ENCODE data around the gene NRP1. TPM values are rescaled to one million over a fixed set of nuclear protein-coding genes. Genes with fewer than 3 reads are reported as not detected.
"Not testable (repeated sequence)": the region's sequence is repeated elsewhere in the genome, so short reads cannot be mapped to it uniquely, and the experiment has no call there.

Gene NRP1
- 0.04 TPM for polyA plus RNA-seq (2013)

DNA sequence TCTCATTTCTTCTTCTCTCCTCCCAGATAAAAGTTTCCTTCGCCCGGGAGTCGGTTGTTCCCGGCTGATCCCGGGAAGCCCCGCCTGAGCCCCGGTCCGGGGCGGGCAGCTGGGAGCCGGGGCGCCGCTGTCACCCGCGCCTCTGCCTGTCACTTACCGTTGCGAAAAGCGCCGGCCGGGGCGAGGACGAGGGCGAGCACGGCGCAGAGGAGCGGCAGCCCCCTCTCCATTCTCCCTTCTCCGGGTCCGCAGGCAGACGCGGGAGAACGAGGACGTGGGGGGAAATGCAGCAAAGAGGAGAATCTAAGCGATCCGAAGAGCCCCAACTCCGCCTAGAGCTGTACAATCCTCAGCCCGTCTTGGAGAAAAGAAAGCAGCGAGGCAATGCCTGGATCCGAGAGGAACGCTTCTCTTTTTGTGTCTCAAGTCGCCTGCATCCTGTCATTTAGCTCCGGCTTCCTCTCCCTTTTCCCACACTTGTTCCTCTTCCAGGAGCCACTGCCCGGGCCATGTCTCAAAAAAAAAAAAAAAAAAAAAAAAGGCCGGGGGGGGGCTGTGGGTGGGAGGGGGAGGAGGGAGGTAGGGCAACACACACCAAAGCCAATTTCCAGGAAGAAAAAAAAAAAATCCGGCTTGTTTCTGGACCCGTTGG, at the start of gene NRP1:
NRP1 (minus strand) TSS at position 515 of the 652 bp plus-strand sequence; CDS start at position 230, 285 bp downstream.
- peak in 2 of 3 donors; percentile 24 to 40 for DNase-seq
- H3K27me3 ChIP-seq (replicated peaks in 2 of 5; ENCODE audit: control insufficient read depth in 4 of 5, insufficient read depth in 5 of 5, low read length in 4 of 5) = peaks cover 23 to 81% (median 35%) of the 10 kb centered on the region in 5 experiments
- ChIA-PET CTCF (interaction anchor here (0.6 to 4.2 kb wide), 5 partner anchors 11 to 1305 kb away, joined by 3 to 41 read pairs (median 4); no protein-coding TSS in a partner anchor), POLR2A (interaction anchor here (0.6 kb wide), 1 partner anchor 788 kb away, joined by 3 read pairs; no protein-coding TSS in a partner anchor)
- no peaks in the 10 kb centered on the region for H3K36me3 ChIP-seq (ENCODE audit: control insufficient read depth in 4 of 4, insufficient read depth in 4 of 4, low read length in 3 of 4)
- 0% methylated on average over 30 of the region's 44 CpGs for WGBS (ENCODE audit: insufficient coverage)
- H3K27ac ChIP-seq (ENCODE audit: insufficient read depth in 1 of 2, low read depth in 1 of 2, low read length in 2 of 2, poor library complexity in 1 of 2, severe bottlenecking in 2 of 2) = no peak within 1 kb of the TSS
- peaks cover 0 to 39% (median 37%) of the 10 kb centered on the region in 4 experiments for H3K4me1 ChIP-seq (ENCODE audit: control extremely low read depth in 1 of 4, control insufficient read depth in 4 of 4, insufficient read depth in 4 of 4, low read length in 3 of 4)
- H3K4me3 ChIP-seq (ENCODE audit: control insufficient read depth in 1 of 7, extremely low read depth in 1 of 7, insufficient read depth in 4 of 7, low read depth in 2 of 7, low read length in 6 of 7) = peak within 1 kb of the TSS; percentile 13 to 74 (median 69)
- no peaks in the 10 kb centered on the region for H3K9me3 ChIP-seq (ENCODE audit: control extremely low read depth in 1 of 5, control insufficient read depth in 4 of 5, insufficient read depth in 2 of 5, low read depth in 1 of 5, low read length in 4 of 5)

DNA sequence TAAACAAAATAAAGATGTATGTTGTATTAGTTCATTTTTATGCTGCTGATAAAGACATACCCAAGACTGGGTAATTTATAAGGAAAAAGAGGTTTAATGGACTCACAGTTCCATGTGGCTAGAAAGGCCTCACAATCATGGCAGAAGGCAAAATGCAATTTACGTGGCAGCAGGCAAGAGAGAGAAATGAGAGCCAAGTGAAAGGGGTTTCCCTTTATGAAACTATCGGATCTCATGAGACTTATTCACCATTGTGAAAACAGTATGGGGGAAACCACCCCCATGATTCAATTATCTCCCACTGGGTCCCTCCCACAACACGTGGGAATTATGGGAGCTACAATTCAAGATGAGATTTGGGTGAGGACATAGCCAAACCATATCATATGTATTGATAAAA, 49.7 kb upstream of the NRP1 start:
- H3K36me3 ChIP-seq (ENCODE audit: control insufficient read depth in 4 of 4, insufficient read depth in 4 of 4, low read length in 3 of 4); H3K4me3 ChIP-seq (ENCODE audit: control insufficient read depth in 1 of 7, extremely low read depth in 1 of 7, insufficient read depth in 4 of 7, low read depth in 2 of 7, low read length in 6 of 7); H3K27me3 ChIP-seq (replicated peaks in 2 of 5; ENCODE audit: control insufficient read depth in 4 of 5, insufficient read depth in 5 of 5, low read length in 4 of 5); H3K27ac ChIP-seq (ENCODE audit: insufficient read depth in 1 of 2, low read depth in 1 of 2, low read length in 2 of 2, poor library complexity in 1 of 2, severe bottlenecking in 2 of 2); DNase-seq; H3K9me3 ChIP-seq (ENCODE audit: control extremely low read depth in 1 of 5, control insufficient read depth in 4 of 5, insufficient read depth in 2 of 5, low read depth in 1 of 5, low read length in 4 of 5); H3K4me1 ChIP-seq (ENCODE audit: control extremely low read depth in 1 of 4, control insufficient read depth in 4 of 4, insufficient read depth in 4 of 4, low read length in 3 of 4); POLR2A ChIA-PET: not testable (repeated sequence)
- CTCF ChIA-PET = interaction anchor here (1.1 kb wide), 1 partner anchor 11 kb away, joined by 3 read pairs; no protein-coding TSS in a partner anchor
- no CpG with 5 or more reads among the region's 3 CpGs for WGBS (ENCODE audit: insufficient coverage)

DNA sequence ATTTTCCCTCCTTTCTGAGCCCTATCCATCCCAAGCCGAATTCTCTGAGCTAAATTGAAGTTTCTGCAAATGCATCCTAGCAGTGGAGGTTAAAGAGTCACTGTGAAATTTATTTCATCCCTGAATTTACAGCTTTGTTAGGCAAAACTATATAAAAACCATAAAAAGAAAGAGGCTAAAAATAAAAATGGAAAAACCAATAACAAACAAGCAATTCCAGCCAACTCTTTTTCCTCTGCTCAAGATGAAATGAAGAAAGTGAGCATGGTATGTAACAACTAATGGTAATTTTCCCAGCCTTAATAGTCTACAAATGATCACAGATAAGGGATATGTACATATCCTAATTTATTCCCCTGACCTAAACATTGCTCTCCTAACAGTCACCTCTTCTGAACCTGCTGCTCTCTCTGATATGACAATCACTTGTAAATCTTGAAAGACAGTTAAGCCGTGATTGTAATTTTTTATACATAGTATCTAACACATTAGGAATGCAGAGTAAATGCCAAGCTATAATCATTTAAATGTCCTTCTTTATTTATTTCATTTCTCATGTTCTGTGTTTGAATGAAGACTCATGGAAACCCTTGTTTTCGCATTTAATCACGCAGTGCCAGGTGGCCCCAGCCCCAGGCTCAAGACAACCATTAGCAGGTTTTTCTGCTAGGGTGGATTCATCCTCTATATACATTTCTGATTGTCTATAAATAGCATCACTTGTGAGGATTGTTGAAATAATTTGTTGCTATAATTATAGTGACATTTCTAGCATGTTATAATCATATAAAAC, 48.6 kb upstream of the NRP1 start:
- H3K27me3 ChIP-seq (replicated peaks in 2 of 5; ENCODE audit: control insufficient read depth in 4 of 5, insufficient read depth in 5 of 5, low read length in 4 of 5) = peaks cover 0 to 4% (median 0%) of the 10 kb centered on the region in 5 experiments
- WGBS (ENCODE audit: insufficient coverage) = no CpG with 5 or more reads among the region's 4 CpGs

DNA sequence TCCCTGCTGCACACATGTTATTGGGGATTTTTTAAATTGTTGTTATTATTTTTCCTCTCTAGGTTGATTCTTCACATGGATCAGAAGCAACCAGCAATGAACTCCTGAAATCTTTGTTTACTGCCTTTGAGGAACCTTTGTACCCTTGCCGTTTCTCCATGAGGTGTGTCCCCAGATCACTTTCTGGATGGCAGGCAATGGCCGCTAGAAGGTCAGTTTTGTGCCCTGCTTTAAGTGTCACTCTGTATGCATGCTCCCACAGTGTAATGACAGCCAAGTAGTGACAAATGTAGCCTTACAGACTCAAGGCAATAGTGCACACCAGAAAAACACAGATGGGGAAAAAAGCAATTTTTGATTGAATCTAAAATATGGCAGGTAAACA, 47.7 kb upstream of the NRP1 start:
- Histone ChIP-seq H3K9me3 (ENCODE audit: control extremely low read depth in 1 of 5, control insufficient read depth in 4 of 5, insufficient read depth in 2 of 5, low read depth in 1 of 5, low read length in 4 of 5) (no peaks in the 10 kb centered on the region), H3K4me1 (ENCODE audit: control extremely low read depth in 1 of 4, control insufficient read depth in 4 of 4, insufficient read depth in 4 of 4, low read length in 3 of 4) (no peaks in the 10 kb centered on the region), H3K27me3 (replicated peaks in 2 of 5; ENCODE audit: control insufficient read depth in 4 of 5, insufficient read depth in 5 of 5, low read length in 4 of 5) (peaks cover 0 to 4% (median 0%) of the 10 kb centered on the region in 5 experiments), H3K4me3 (ENCODE audit: control insufficient read depth in 1 of 7, extremely low read depth in 1 of 7, insufficient read depth in 4 of 7, low read depth in 2 of 7, low read length in 6 of 7) (no peak overlapping the region), H3K27ac (ENCODE audit: insufficient read depth in 1 of 2, low read depth in 1 of 2, low read length in 2 of 2, poor library complexity in 1 of 2, severe bottlenecking in 2 of 2) (no peak overlapping the region), H3K36me3 (ENCODE audit: control insufficient read depth in 4 of 4, insufficient read depth in 4 of 4, low read length in 3 of 4) (no peaks in the 10 kb centered on the region)
- POLR2A ChIA-PET = no interaction called here
- WGBS (ENCODE audit: insufficient coverage) = no CpG with 5 or more reads among the region's 2 CpGs
- no peak for DNase-seq
- CTCF ChIA-PET = no interaction called here

More for the DNA sequence above, 48.6 kb upstream of the NRP1 start:
- POLR2A ChIA-PET = no interaction called here
- Histone ChIP-seq H3K4me3 (ENCODE audit: control insufficient read depth in 1 of 7, extremely low read depth in 1 of 7, insufficient read depth in 4 of 7, low read depth in 2 of 7, low read length in 6 of 7) (no peak overlapping the region), H3K4me1 (ENCODE audit: control extremely low read depth in 1 of 4, control insufficient read depth in 4 of 4, insufficient read depth in 4 of 4, low read length in 3 of 4) (no peaks in the 10 kb centered on the region), H3K27ac (ENCODE audit: insufficient read depth in 1 of 2, low read depth in 1 of 2, low read length in 2 of 2, poor library complexity in 1 of 2, severe bottlenecking in 2 of 2) (no peak overlapping the region), H3K9me3 (ENCODE audit: control extremely low read depth in 1 of 5, control insufficient read depth in 4 of 5, insufficient read depth in 2 of 5, low read depth in 1 of 5, low read length in 4 of 5) (no peaks in the 10 kb centered on the region), H3K36me3 (ENCODE audit: control insufficient read depth in 4 of 4, insufficient read depth in 4 of 4, low read length in 3 of 4) (no peaks in the 10 kb centered on the region)
- no peak for DNase-seq
- CTCF ChIA-PET = no interaction called here

DNA sequence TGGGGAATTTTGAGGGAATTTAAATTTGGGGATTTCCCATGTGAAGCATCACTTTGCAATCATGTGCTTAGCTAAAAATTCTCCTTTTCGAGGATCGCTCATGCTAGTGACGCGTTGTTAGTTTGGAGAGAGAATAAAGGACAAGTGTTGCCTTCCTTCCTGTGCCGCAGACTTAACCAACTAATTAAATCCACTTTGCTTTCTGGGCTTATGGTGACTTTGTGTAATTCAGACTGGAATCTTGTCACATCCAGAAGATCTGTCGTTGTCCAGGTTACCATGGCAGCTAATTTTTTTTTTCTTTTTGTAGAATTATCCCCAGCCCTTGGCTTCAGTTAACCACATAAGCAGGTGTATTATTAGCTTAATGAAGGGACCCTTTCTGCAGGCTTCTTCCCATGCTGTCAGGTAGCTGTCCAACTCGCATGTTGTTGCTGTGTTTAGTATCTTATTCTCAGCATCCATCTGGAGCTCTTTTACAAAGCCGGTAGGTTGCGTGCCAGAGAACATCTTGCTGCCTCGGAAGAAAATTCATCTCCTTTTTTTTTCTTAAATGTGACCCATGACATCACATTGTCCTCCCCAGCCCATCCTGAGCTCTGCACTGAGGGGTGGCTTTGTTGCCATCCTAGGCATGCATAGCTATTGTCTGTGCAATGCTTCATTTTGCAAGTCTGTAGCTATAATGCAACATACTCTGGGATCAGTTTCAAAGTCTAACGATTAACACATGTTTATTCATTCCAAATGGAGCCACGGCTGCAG, 47.2 kb upstream of the NRP1 start:
- H3K27ac ChIP-seq (ENCODE audit: insufficient read depth in 1 of 2, low read depth in 1 of 2, low read length in 2 of 2, poor library complexity in 1 of 2, severe bottlenecking in 2 of 2) = no peak overlapping the region
- peaks cover 0 to 4% (median 0%) of the 10 kb centered on the region in 5 experiments for H3K27me3 ChIP-seq (replicated peaks in 2 of 5; ENCODE audit: control insufficient read depth in 4 of 5, insufficient read depth in 5 of 5, low read length in 4 of 5)
- no peak for DNase-seq
- CTCF ChIA-PET = no interaction called here
- H3K4me1 ChIP-seq (ENCODE audit: control extremely low read depth in 1 of 4, control insufficient read depth in 4 of 4, insufficient read depth in 4 of 4, low read length in 3 of 4) = peaks cover 0 to 4% (median 0%) of the 10 kb centered on the region in 4 experiments
- H3K9me3 ChIP-seq (ENCODE audit: control extremely low read depth in 1 of 5, control insufficient read depth in 4 of 5, insufficient read depth in 2 of 5, low read depth in 1 of 5, low read length in 4 of 5) = no peaks in the 10 kb centered on the region
- no CpG with 5 or more reads among the region's 12 CpGs for WGBS (ENCODE audit: insufficient coverage)
- POLR2A ChIA-PET = no interaction called here
- no peak overlapping the region for H3K4me3 ChIP-seq (ENCODE audit: control insufficient read depth in 1 of 7, extremely low read depth in 1 of 7, insufficient read depth in 4 of 7, low read depth in 2 of 7, low read length in 6 of 7)
- H3K36me3 ChIP-seq (ENCODE audit: control insufficient read depth in 4 of 4, insufficient read depth in 4 of 4, low read length in 3 of 4) = no peaks in the 10 kb centered on the region

DNA sequence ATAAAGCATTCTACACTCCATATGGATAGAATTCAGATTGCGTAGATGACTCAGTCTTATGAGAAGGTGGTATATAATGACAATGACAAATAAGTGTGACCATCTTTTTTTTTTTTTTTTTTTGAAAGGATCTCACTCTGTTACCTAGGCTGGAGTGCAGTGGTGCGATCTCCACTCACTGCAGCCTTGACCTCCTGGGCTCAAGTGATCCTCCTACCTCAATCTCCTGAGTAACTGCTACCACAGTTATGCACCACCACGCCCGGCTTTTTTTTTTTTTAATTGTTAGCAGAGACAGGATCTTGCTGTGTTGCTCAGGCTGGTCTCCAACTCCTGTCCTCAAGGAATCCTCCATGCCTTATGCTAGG, 43.2 kb upstream of the NRP1 start:
- ChIA-PET CTCF (no interaction called here), POLR2A (no interaction called here)
- Histone ChIP-seq H3K36me3 (ENCODE audit: control insufficient read depth in 4 of 4, insufficient read depth in 4 of 4, low read length in 3 of 4) (no peaks in the 10 kb centered on the region), H3K4me3 (ENCODE audit: control insufficient read depth in 1 of 7, extremely low read depth in 1 of 7, insufficient read depth in 4 of 7, low read depth in 2 of 7, low read length in 6 of 7) (no peak overlapping the region), H3K9me3 (ENCODE audit: control extremely low read depth in 1 of 5, control insufficient read depth in 4 of 5, insufficient read depth in 2 of 5, low read depth in 1 of 5, low read length in 4 of 5) (peaks cover 0 to 3% (median 0%) of the 10 kb centered on the region in 5 experiments), H3K4me1 (ENCODE audit: control extremely low read depth in 1 of 4, control insufficient read depth in 4 of 4, insufficient read depth in 4 of 4, low read length in 3 of 4) (peaks cover 0 to 4% (median 0%) of the 10 kb centered on the region in 4 experiments), H3K27ac (ENCODE audit: insufficient read depth in 1 of 2, low read depth in 1 of 2, low read length in 2 of 2, poor library complexity in 1 of 2, severe bottlenecking in 2 of 2) (no peak overlapping the region), H3K27me3 (replicated peaks in 2 of 5; ENCODE audit: control insufficient read depth in 4 of 5, insufficient read depth in 5 of 5, low read length in 4 of 5) (peaks cover 0 to 2% (median 0%) of the 10 kb centered on the region in 5 experiments)
- 100% methylated on average over 2 of the region's 4 CpGs for WGBS (ENCODE audit: insufficient coverage)
- no peak for DNase-seq

Measured in common myeloid progenitor, CD34-positive (primary cell).